Spleen (tissue), 11 donors: Measurements from ENCODE around the gene RINT1. TPM values are rescaled to one million over a fixed set of nuclear protein-coding genes. Genes with fewer than 3 reads are reported as not detected.

Source experiments
- DNase-seq: peaks from one replicate; pipeline ENCODE4 v3.0.0-alpha.2; 2020
- H3K27ac ChIP-seq, 8 donors: fragments of 200-600 bp; sonication (generic) in 7 of 8; 1 replicate in 4 of 8; 2 replicates in 4 of 8; pipeline versions ENCODE4 v1.5.0 to v1.8.0; 2016 to 2021; ENCODE audit warnings: inconsistent platforms in 4 of 8, mild to moderate bottlenecking in 4 of 8, moderate library complexity in 1 of 8
- H3K27me3 ChIP-seq, 7 donors: fragments of 200-600 bp; sonication (generic) in 6 of 7; replicated peaks in 1 of 7; 1 replicate in 4 of 7; 2 replicates in 3 of 7; pipeline versions ENCODE4 v1.5.0 to v1.8.0; 2016 to 2021; ENCODE audit warnings: inconsistent platforms in 3 of 7, mild to moderate bottlenecking in 1 of 7
- H3K36me3 ChIP-seq, 6 donors: fragments of 200-600 bp; sonication (generic) in 5 of 6; 1 replicate in 4 of 6; 2 replicates in 2 of 6; pipeline versions ENCODE4 v1.5.0 to v1.8.0; 2016 to 2021; ENCODE audit warnings: inconsistent platforms in 2 of 6
- H3K4me1 ChIP-seq, 6 donors: fragments of 200-600 bp; sonication (generic) in 5 of 6; 1 replicate in 3 of 6; 2 replicates in 3 of 6; pipeline versions ENCODE4 v1.5.0 to v1.8.0; 2016 to 2021; ENCODE audit warnings: inconsistent platforms in 3 of 6
- H3K4me3 ChIP-seq, 8 donors: fragments of 200-600 bp; sonication (generic) in 7 of 8; 1 replicate in 4 of 8; 2 replicates in 4 of 8; pipeline versions ENCODE4 v1.5.0 to v1.8.0; 2016 to 2021; ENCODE audit warnings: inconsistent platforms in 4 of 8, mild to moderate bottlenecking in 4 of 8, moderate library complexity in 2 of 8
- H3K9me3 ChIP-seq, 8 donors: fragments of 200-600 bp; sonication (generic) in 7 of 8; 1 replicate in 4 of 8; 2 replicates in 4 of 8; pipeline versions ENCODE4 v1.5.0 to v1.8.0; 2016 to 2021; ENCODE audit warnings: inconsistent platforms in 4 of 8
- POLR2A ChIP-seq, 3 donors: fragments of 450-650 bp; IDR thresholded peaks; one replicate each; pipeline ENCODE4 v1.5.1; 2017; ENCODE audit warnings: antibody characterized with exemption in 3 of 3, mild to moderate bottlenecking in 1 of 3
- POLR2AphosphoS5 ChIP-seq, 3 donors: sonication (generic); formaldehyde crosslinking; IDR thresholded peaks; one replicate each; pipeline ENCODE4 v1.5.1; 2017; ENCODE audit warnings: antibody characterized with exemption in 3 of 3
- WGBS, 5 donors: extraction: QIAGEN DNeasy Blood & Tissue Kit in 3 of 5; methylation state at CpG; one replicate each; pipeline versions ENCODE4 v1.1.5 to v1.1.7; 2013 to 2018; 5-methylcytosine and 5-hydroxymethylcytosine counted together
- intact Hi-C: fragments of 100-400 bp; cut with DNase I; formaldehyde crosslinking; loops from one replicate; pipeline ENCODE4 v1.15.0; 2023; ENCODE audit warnings: low total_unique reads
- polyA plus RNA-seq, 3 donors: library from polyadenylated mRNA; stranded (reverse); fragments of 200-250 nt; gene quantifications; one replicate each; pipeline ENCODE4 v1.2.1, GENCODE V29; 2013
- total RNA-seq, 7 donors: library from RNA; depleted of rRNA in 3 of 7; stranded (reverse); fragments of >200 nt in 3 of 7; fragmentation: NEBNext Ultra II Directional in 4 of 7; extraction: Animal tissue kit (Norgen Biotek cat#: 25700) in 4 of 7; gene quantifications; one replicate each; pipeline versions ENCODE4 v1.1.0 to v1.2.1, GENCODE V29; 2016 to 2021
- TF ChIP-seq, protein P1 (sequence below), 11 experiments: fragments of 200-600 bp in 7 of 11; fragments of 450-650 bp in 4 of 11; sonication (generic) in 4 of 11; IDR thresholded peaks in 8 of 11; conservative IDR thresholded peaks in 3 of 11; 1 replicate in 7 of 11; 2 replicates in 4 of 11; pipeline versions ENCODE4 v1.4.0 to v1.8.0; 2016 to 2021; ENCODE audit warnings: antibody characterized with exemption in 11 of 11, inconsistent platforms in 4 of 11, mild to moderate bottlenecking in 1 of 11
- donor health status: healthy with polysubstance abuse.
- donor health status: DM: no; HTN: no; CAD: no; lungs with moderate emphysema.
- donor health status: DM: no; HTN: no; CAD: no.
- donor health status: Bipolar disorder and iron deficiency.
- donor health status: healthy.
- donor health status: DM: no; HTN: no; CAD: no.
- donor health status: DM: yes; HTN: yes; CAD: no.

RINT1 gene
- total and polyA plus RNA-seq, 10 donors, result 12.8 to 27.1 (median 21.3) TPM

GRCh38 chr7:105580022-105580740, 48.2 kb downstream of the RINT1 start:
- Histone ChIP-seq H3K4me3 (no peak overlapping the region), H3K27me3 (peaks cover 0 to 17% (median 8%) of the 10 kb centered on the region in 7 donors), H3K27ac (no peak overlapping the region), H3K4me1 (peaks cover 0 to 10% (median 7%) of the 10 kb centered on the region in 6 donors), H3K36me3 (no peaks in the 10 kb centered on the region), H3K9me3 (peaks cover 0 to 21% (median 13%) of the 10 kb centered on the region in 8 donors)
- no peak for TF ChIP-seq POLR2A (IDR thresholded peaks at IDR 0.05)
- no peak for TF ChIP-seq POLR2AphosphoS5 (IDR thresholded peaks at IDR 0.05)
- TF ChIP-seq, protein P1, sequence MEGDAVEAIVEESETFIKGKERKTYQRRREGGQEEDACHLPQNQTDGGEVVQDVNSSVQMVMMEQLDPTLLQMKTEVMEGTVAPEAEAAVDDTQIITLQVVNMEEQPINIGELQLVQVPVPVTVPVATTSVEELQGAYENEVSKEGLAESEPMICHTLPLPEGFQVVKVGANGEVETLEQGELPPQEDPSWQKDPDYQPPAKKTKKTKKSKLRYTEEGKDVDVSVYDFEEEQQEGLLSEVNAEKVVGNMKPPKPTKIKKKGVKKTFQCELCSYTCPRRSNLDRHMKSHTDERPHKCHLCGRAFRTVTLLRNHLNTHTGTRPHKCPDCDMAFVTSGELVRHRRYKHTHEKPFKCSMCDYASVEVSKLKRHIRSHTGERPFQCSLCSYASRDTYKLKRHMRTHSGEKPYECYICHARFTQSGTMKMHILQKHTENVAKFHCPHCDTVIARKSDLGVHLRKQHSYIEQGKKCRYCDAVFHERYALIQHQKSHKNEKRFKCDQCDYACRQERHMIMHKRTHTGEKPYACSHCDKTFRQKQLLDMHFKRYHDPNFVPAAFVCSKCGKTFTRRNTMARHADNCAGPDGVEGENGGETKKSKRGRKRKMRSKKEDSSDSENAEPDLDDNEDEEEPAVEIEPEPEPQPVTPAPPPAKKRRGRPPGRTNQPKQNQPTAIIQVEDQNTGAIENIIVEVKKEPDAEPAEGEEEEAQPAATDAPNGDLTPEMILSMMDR (IDR thresholded peaks at IDR 0.05 in 8 of 11, conservative IDR thresholded peaks at IDR 0.05 in 3 of 11), result no peak
- no peak for DNase-seq
- 90 to 94% (median 92%) methylated on average over 22 of the region's 22 CpGs for WGBS, 5 donors
- intact Hi-C loops, result no loop called here

GRCh38 chr7:105581066-105581811, 49.2 kb downstream of the RINT1 start, which contains the start of gene EFCAB10:
EFCAB10 (minus strand) TSS chr7:105581493; CDS start chr7:105581463, 30 bp downstream.
- peak; percentile 86 for DNase-seq
- H3K27me3 ChIP-seq, result peaks cover 0 to 17% (median 8%) of the 10 kb centered on the region in 7 donors
- intact Hi-C loops, result no loop called here
- H3K4me3 ChIP-seq, result peak within 1 kb of the TSS in 6 of 8 donors; percentile 5 to 61 (median 24)
- 14 to 30% (median 17%) methylated on average over 21 to 36 of the region's 36 CpGs for WGBS, 5 donors
- H3K27ac ChIP-seq, result no peak within 1 kb of the TSS
- H3K4me1 ChIP-seq, result peaks cover 0 to 10% (median 7%) of the 10 kb centered on the region in 6 donors
- H3K36me3 ChIP-seq, result no peaks in the 10 kb centered on the region
- H3K9me3 ChIP-seq, result peaks cover 0 to 21% (median 13%) of the 10 kb centered on the region in 8 donors
- TF ChIP-seq, protein P1 (IDR thresholded peaks at IDR 0.05 in 8 of 11, conservative IDR thresholded peaks at IDR 0.05 in 3 of 11), result no peak
- TF ChIP-seq POLR2A (IDR thresholded peaks at IDR 0.05), result no peak
- TF ChIP-seq POLR2AphosphoS5 (IDR thresholded peaks at IDR 0.05), result no peak

- Histone ChIP-seq H3K4me1 (peaks cover 0 to 14% (median 7%) of the 10 kb centered on the region in 6 donors), H3K27me3 (peaks cover 0 to 17% (median 8%) of the 10 kb centered on the region in 7 donors), H3K9me3 (peaks cover 0 to 21% (median 13%) of the 10 kb centered on the region in 8 donors), H3K36me3 (no peaks in the 10 kb centered on the region), H3K27ac (no peak overlapping the region), H3K4me3 (no peak overlapping the region)
- intact Hi-C loops, result no loop called here
- TF ChIP-seq POLR2A (IDR thresholded peaks at IDR 0.05), result no peak
- DNase-seq, result no peak
- WGBS, 5 donors, result 84 to 96% (median 91%) methylated on average over 7 to 39 of the region's 39 CpGs
These were observed 51.1 kb downstream of the RINT1 start for GRCh38 chr7:105583061-105583460.

DNA sequence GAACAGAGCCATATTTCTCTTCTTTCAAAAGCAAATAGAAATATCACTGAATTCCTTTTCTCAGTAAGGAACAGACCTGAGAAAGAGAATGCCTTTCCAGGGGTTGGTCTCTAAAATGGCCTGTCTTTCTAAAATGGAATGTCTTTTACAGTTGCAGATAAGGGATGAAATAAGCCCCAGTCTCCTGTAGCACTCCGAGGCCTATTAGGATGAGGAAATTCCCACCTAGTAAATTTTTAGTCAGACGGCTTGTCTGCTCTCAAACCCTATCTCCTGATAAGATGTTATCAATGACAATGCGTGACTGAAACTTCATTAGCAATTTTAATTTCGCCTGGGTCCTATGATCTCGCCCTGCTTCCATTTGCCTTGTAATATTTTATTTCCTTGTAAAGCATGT, 52.2 kb downstream of the RINT1 start:
- 75 to 96% (median 94%) methylated on average over 5 of the region's 5 CpGs for WGBS, 5 donors
- intact Hi-C loops, result no loop called here

More for the DNA sequence above, 52.2 kb downstream of the RINT1 start:
- no peak for DNase-seq
- TF ChIP-seq POLR2AphosphoS5 (IDR thresholded peaks at IDR 0.05) (no peak), POLR2A (IDR thresholded peaks at IDR 0.05) (no peak)
- TF ChIP-seq, protein P1 (IDR thresholded peaks at IDR 0.05 in 8 of 11, conservative IDR thresholded peaks at IDR 0.05 in 3 of 11), result no peak
- H3K36me3 ChIP-seq, result no peaks in the 10 kb centered on the region
- H3K27ac ChIP-seq, result no peak overlapping the region
- H3K4me1 ChIP-seq, result peaks cover 0 to 24% (median 7%) of the 10 kb centered on the region in 6 donors
- peaks cover 0 to 17% (median 8%) of the 10 kb centered on the region in 7 donors for H3K27me3 ChIP-seq
- H3K9me3 ChIP-seq, result peaks cover 0 to 21% (median 13%) of the 10 kb centered on the region in 8 donors
- no peak overlapping the region for H3K4me3 ChIP-seq
